ENCODE measurements around the gene SNTB2. TPM values are rescaled to one million over a fixed set of nuclear protein-coding genes. Genes with fewer than 3 reads are reported as not detected.
A peak's percentile ranks its signal among the peaks of the same experiment; 100 is the strongest.

The SNTB2 gene
- total and polyA plus RNA-seq, 9 of the 15 experiments (the other 6 are each of a cell fraction or from before 2014, with no cell fraction given), result 1.2 to 13.7 (median 5.7) TPM

DNA sequence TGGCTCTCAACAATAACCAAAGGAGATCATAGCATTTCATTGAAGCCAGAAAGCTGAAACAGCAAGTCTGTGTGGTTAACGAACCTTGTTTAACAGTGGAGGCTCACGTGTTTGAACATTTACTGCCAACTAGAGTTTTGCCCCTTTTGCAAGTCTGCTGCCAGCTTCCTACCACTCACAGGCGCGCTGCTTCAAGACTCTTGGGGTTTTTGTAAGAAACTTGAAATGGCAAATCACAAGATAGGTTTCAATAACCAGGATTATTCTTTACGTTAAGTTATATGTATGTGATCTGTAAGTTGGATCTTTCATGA lies 1.2 kb downstream of the SNTB2 start:
- ChIA-PET CTCF (ENCODE audit: low intra/inter-chr PET ratio) (interaction anchor here (0.6 kb wide), 1 partner anchor 17 kb away, joined by 4 read pairs; no protein-coding TSS in a partner anchor), POLR2A (interaction anchor here (0.6 to 1.3 kb wide), 3 partner anchors 11 to 30 kb away, joined by 3 to 4 read pairs (median 3); no protein-coding TSS in a partner anchor)
- no TSS peak for BruUV-seq (replicated peaks)
- 25% methylated on average over 5 of the region's 5 CpGs for WGBS (ENCODE audit: insufficient coverage, low coverage, missing lambda C conversion rate)
- Histone ChIP-seq H3K27ac (ENCODE audit: extremely low read depth, low read depth, low read length) (no peak overlapping the region), H3K9ac (ENCODE audit: insufficient read depth in 1 of 2, low read depth in 2 of 2, low read length in 2 of 2) (peak overlapping the region; percentile 70 to 95; a peak in 3 of 4 replicates), H2AFZ (ENCODE audit: low read depth, low read length) (peak overlapping the region; percentile 62; the same call in 1 of the 2 replicates), H3K27me3 (ENCODE audit: control insufficient read depth in 2 of 2, insufficient read depth in 2 of 2, low read length in 2 of 2) (no peaks in the 10 kb centered on the region), H3K79me2 (ENCODE audit: control insufficient read depth, insufficient read depth, low read length) (peaks cover 13% of the 10 kb centered on the region), H3K9me3 (replicated peaks; ENCODE audit: control insufficient read depth, insufficient read depth, low read depth, low read length) (no peaks in the 10 kb centered on the region), H3K36me3 (ENCODE audit: control insufficient read depth, insufficient read depth, low read length) (no peaks in the 10 kb centered on the region), H3K4me2 (ENCODE audit: insufficient read depth, low read length) (peak overlapping the region; percentile 89), H3K9me1 (ENCODE audit: control insufficient read depth, insufficient read depth, low read length) (no peaks in the 10 kb centered on the region), H3K4me1 (replicated peaks in 1 of 2; ENCODE audit: control insufficient read depth in 2 of 2, insufficient read depth in 2 of 2, low read length in 2 of 2) (peaks cover 15 to 19% of the 10 kb centered on the region in 2 experiments), H3K4me3 (peak overlapping the region; percentile 67), H4K20me1 (replicated peaks; ENCODE audit: control insufficient read depth, insufficient read depth, low read length) (no peaks in the 10 kb centered on the region; the same call in 1 of the 2 replicates)
- in situ Hi-C loops (cut with MboI) (no loop called here), intact Hi-C loops (cut with micrococcal nuclease) (no loop called here)
- no peak for DNase-seq (ENCODE audit: extremely low read depth in 1 of 4, low spot score in 3 of 4)
- FAIRE-seq, result no peak
- no peak for ATAC-seq
- TF ChIP-seq BRF1 (IDR thresholded peaks at IDR 0.05; ENCODE audit: borderline replicate concordance, extremely low read depth, insufficient read length) (no peak), RNF2 (IDR thresholded peaks at IDR 0.05) (no peak), NCOR1 (IDR thresholded peaks at IDR 0.05) (no peak), NCOA1 (IDR thresholded peaks at IDR 0.05; ENCODE audit: low read depth) (no peak), RBM25 (IDR thresholded peaks at IDR 0.05; ENCODE audit: low read depth, low read length, severe bottlenecking) (no peak), HMG20B (CRISPR knock-in tag; IDR thresholded peaks at IDR 0.05) (no peak), CREB1 (IDR thresholded peaks at IDR 0.05) (no peak), CREB1 (CRISPR knock-in tag; IDR thresholded peaks at IDR 0.05) (no peak), MECOM (CRISPR knock-in tag; IDR thresholded peaks at IDR 0.05) (no peak), MXD1 (CRISPR knock-in tag; IDR thresholded peaks at IDR 0.05; ENCODE audit: borderline replicate concordance, poor library complexity, severe bottlenecking) (no peak), POLR2AphosphoS5 (IDR thresholded peaks at IDR 0.05; ENCODE audit: control insufficient read depth, insufficient read depth, low read depth, low read length) (no peak), ZNF785 (CRISPR knock-in tag; IDR thresholded peaks at IDR 0.05) (no peak), TOE1 (IDR thresholded peaks at IDR 0.05; ENCODE audit: borderline replicate concordance) (no peak), TOE1 (CRISPR knock-in tag; IDR thresholded peaks at IDR 0.05; ENCODE audit: borderline replicate concordance, low read depth) (no peak), STAT5B (CRISPR knock-in tag; IDR thresholded peaks at IDR 0.05) (no peak)
- TF ChIP-seq, protein P1, sequence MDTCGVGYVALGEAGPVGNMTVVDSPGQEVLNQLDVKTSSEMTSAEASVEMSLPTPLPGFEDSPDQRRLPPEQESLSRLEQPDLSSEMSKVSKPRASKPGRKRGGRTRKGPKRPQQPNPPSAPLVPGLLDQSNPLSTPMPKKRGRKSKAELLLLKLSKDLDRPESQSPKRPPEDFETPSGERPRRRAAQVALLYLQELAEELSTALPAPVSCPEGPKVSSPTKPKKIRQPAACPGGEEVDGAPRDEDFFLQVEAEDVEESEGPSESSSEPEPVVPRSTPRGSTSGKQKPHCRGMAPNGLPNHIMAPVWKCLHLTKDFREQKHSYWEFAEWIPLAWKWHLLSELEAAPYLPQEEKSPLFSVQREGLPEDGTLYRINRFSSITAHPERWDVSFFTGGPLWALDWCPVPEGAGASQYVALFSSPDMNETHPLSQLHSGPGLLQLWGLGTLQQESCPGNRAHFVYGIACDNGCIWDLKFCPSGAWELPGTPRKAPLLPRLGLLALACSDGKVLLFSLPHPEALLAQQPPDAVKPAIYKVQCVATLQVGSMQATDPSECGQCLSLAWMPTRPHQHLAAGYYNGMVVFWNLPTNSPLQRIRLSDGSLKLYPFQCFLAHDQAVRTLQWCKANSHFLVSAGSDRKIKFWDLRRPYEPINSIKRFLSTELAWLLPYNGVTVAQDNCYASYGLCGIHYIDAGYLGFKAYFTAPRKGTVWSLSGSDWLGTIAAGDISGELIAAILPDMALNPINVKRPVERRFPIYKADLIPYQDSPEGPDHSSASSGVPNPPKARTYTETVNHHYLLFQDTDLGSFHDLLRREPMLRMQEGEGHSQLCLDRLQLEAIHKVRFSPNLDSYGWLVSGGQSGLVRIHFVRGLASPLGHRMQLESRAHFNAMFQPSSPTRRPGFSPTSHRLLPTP (IDR thresholded peaks at IDR 0.05; ENCODE audit: borderline replicate concordance, extremely low read depth, insufficient read length), result no peak
- TF ChIP-seq, protein P2, sequence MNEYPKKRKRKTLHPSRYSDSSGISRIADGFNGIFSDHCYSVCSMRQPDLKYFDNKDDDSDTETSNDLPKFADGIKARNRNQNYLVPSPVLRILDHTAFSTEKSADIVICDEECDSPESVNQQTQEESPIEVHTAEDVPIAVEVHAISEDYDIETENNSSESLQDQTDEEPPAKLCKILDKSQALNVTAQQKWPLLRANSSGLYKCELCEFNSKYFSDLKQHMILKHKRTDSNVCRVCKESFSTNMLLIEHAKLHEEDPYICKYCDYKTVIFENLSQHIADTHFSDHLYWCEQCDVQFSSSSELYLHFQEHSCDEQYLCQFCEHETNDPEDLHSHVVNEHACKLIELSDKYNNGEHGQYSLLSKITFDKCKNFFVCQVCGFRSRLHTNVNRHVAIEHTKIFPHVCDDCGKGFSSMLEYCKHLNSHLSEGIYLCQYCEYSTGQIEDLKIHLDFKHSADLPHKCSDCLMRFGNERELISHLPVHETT (CRISPR knock-in tag; conservative IDR thresholded peaks at IDR 0.05 in 1 of 2, IDR thresholded peaks at IDR 0.05 in 1 of 2), result no peak
- TF ChIP-seq, protein P3, sequence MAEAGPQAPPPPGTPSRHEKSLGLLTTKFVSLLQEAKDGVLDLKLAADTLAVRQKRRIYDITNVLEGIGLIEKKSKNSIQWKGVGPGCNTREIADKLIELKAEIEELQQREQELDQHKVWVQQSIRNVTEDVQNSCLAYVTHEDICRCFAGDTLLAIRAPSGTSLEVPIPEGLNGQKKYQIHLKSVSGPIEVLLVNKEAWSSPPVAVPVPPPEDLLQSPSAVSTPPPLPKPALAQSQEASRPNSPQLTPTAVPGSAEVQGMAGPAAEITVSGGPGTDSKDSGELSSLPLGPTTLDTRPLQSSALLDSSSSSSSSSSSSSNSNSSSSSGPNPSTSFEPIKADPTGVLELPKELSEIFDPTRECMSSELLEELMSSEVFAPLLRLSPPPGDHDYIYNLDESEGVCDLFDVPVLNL (CRISPR knock-in tag; IDR thresholded peaks at IDR 0.05; ENCODE audit: low read depth), result no peak

Data from K562 (cell line).